GM21447 (cell line): ENCODE results near the gene TLNRD1.
"Not testable (repeated sequence)": the region's sequence is repeated elsewhere in the genome, so short reads cannot be mapped to it uniquely, and the experiment has no call there.

Experiments
- ATAC-seq: cut with Tn5 transposase; IDR thresholded peaks from one replicate; pipeline ENCODE4 v1.9.1; 2021; ENCODE audit not compliant: unreplicated experiment

TLNRD1 gene

GRCh38 chr15:81000624-81001151, at the start of gene TLNRD1:
TSS of gene TLNRD1 (plus strand) at chr15:81000923. CDS start at chr15:81002272, 1,349 bp downstream.
- ATAC-seq = peak; percentile 58

GRCh38 chr15:80951941-80952340, 48.8 kb upstream of the TLNRD1 start:
- ATAC-seq = no peak

- ATAC-seq = no peak
These were observed 47.4 kb upstream of the TLNRD1 start for GRCh38 chr15:80953001-80953952.

- no peak for ATAC-seq
These were observed 46.6 kb upstream of the TLNRD1 start for GRCh38 chr15:80953953-80954778.

GRCh38 chr15:80955571-80956452, 44.9 kb upstream of the TLNRD1 start:
- ATAC-seq = not testable (repeated sequence)

- no peak for ATAC-seq
These were observed 43.2 kb upstream of the TLNRD1 start for GRCh38 chr15:80957556-80957955.

GRCh38 chr15:80957976-80958375, 42.7 kb upstream of the TLNRD1 start:
- ATAC-seq = no peak

GRCh38 chr15:80958818-80959495, 41.8 kb upstream of the TLNRD1 start:
- no peak for ATAC-seq

GRCh38 chr15:80965454-80965853, 35.3 kb upstream of the TLNRD1 start:
- ATAC-seq = not testable (repeated sequence)

GRCh38 chr15:80966431-80967197, 34.1 kb upstream of the TLNRD1 start:
- no peak for ATAC-seq

- no peak for ATAC-seq
These were observed 33.3 kb upstream of the TLNRD1 start for GRCh38 chr15:80967451-80967850.

- ATAC-seq = no peak
These were observed 32.7 kb upstream of the TLNRD1 start for GRCh38 chr15:80967991-80968510.

- ATAC-seq = no peak
These were observed 31.4 kb upstream of the TLNRD1 start for GRCh38 chr15:80969316-80969715.

GRCh38 chr15:80970018-80970657, 30.6 kb upstream of the TLNRD1 start:
- ATAC-seq = no peak

- ATAC-seq = no peak
These were observed 30.1 kb upstream of the TLNRD1 start for GRCh38 chr15:80970658-80971057.

- ATAC-seq = no peak
These were observed 29.6 kb upstream of the TLNRD1 start for GRCh38 chr15:80971143-80971542.

GRCh38 chr15:80972276-80972675, 28.4 kb upstream of the TLNRD1 start:
- no peak for ATAC-seq

- no peak for ATAC-seq
These were observed 25.8 kb upstream of the TLNRD1 start for GRCh38 chr15:80974914-80975313.
